ENCODE results near the gene AGER.

DNA sequence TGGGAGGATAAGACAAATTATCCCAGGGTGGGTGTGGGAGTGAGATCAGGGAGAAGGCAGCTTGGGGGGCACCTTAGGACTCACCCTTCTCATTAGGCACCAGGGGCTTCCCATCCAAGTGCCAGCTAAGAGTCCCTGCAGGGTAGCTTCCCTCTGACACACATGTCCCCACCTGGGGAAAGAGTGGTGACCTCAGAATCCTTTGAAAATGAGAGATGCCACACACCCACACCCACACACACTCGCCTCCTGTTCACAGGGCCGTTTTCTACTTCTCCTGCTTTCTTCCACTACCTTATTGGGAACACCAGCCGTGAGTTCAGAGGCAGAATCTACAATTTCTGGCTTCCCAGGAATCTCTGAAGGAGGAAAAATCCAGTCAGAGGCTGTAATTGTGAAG is 1.0 kb downstream of the AGER start:
- no peak for TF ChIP-seq CTCF (IDR thresholded peaks at IDR 0.05)
- TF ChIP-seq POLR2A (IDR thresholded peaks at IDR 0.05): no peak
